ENCODE measurements around the gene NEXN. TPM values are rescaled to one million over a fixed set of nuclear protein-coding genes. Genes with fewer than 3 reads are reported as not detected.

Gene NEXN
- polyA plus RNA-seq, 1 of the 3 experiments (the other 2 are of a cell fraction): 3.6 TPM

DNA sequence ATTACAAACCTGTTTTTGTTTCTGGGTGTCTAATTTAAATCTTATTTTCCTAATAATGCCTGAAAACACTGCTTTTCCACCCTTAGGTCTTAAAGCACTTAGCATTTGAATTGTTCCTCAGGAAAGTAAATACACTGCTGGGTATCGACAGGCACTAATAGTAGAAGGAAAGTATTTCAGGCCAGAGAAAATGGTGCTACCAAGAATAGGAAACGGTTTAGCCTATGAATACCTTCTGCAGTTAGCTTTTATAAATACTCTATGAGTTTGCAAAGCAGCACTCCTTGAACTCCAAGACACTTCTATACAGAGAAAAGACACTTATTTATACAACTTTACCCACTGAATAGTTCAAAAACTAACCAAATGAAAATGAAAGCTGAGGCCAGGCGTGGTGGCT is 83.7 kb downstream of the NEXN start:
- TF ChIP-seq SIN3A (IDR thresholded peaks at IDR 0.05; ENCODE audit: borderline replicate concordance, low read depth, low read length) (no peak), YY1 (IDR thresholded peaks at IDR 0.05; ENCODE audit: low read depth) (no peak), IRF3 (IDR thresholded peaks at IDR 0.05; ENCODE audit: low read depth, low read length) (no peak), TCF12 (IDR thresholded peaks at IDR 0.05) (no peak), GABPA (IDR thresholded peaks at IDR 0.05; ENCODE audit: low read depth) (no peak), FOXM1 (IDR thresholded peaks at IDR 0.05; ENCODE audit: low read depth) (no peak)
- TF ChIP-seq, protein P1, sequence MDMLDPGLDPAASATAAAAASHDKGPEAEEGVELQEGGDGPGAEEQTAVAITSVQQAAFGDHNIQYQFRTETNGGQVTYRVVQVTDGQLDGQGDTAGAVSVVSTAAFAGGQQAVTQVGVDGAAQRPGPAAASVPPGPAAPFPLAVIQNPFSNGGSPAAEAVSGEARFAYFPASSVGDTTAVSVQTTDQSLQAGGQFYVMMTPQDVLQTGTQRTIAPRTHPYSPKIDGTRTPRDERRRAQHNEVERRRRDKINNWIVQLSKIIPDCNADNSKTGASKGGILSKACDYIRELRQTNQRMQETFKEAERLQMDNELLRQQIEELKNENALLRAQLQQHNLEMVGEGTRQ (IDR thresholded peaks at IDR 0.05; ENCODE audit: borderline replicate concordance, low read depth, low read length): no peak
- Histone ChIP-seq H4K20me1 (ENCODE audit: insufficient read depth) (peaks cover 94% of the 10 kb centered on the region), H3K4me1 (ENCODE audit: control insufficient read depth in 1 of 2, insufficient read depth in 2 of 2, low read depth in 1 of 2, low read length in 1 of 2) (peaks cover 5 to 18% of the 10 kb centered on the region in 2 experiments), H3K27ac (ENCODE audit: low read depth in 2 of 2, low read length in 1 of 2) (no peak overlapping the region), H2AFZ (ENCODE audit: low read depth) (no peak overlapping the region), H3K4me3 (ENCODE audit: low read depth in 2 of 2, low read length in 1 of 2) (no peak overlapping the region), H3K27me3 (ENCODE audit: insufficient read depth) (no peaks in the 10 kb centered on the region), H3K9me3 (no peaks in the 10 kb centered on the region), H3K36me3 (replicated peaks in 1 of 2; ENCODE audit: control insufficient read depth in 1 of 2, insufficient read depth in 2 of 2, low read length in 1 of 2) (peaks cover 46 to 86% of the 10 kb centered on the region in 2 experiments), H3K9ac (no peak overlapping the region), H3K9me2 (no peaks in the 10 kb centered on the region), H3K4me2 (no peak overlapping the region), H3K79me2 (ENCODE audit: insufficient read depth) (peaks cover 100% of the 10 kb centered on the region), H3F3A (replicated peaks; ENCODE audit: insufficient read depth) (peaks cover 15% of the 10 kb centered on the region)
- POLR2A ChIA-PET: no interaction called here
- DNase-seq: no peak
- 97% methylated on average over 3 of the region's 3 CpGs for WGBS (ENCODE audit: low lambda C conversion rate)
- CTCF ChIA-PET: no interaction called here

GRCh38 chr1:77975386-77975785 is 87.0 kb downstream of the NEXN start:
- Histone ChIP-seq H3K4me1 (ENCODE audit: control insufficient read depth in 1 of 2, insufficient read depth in 2 of 2, low read depth in 1 of 2, low read length in 1 of 2) (peaks cover 5 to 18% of the 10 kb centered on the region in 2 experiments), H3K27me3 (ENCODE audit: insufficient read depth) (no peaks in the 10 kb centered on the region), H4K20me1 (ENCODE audit: insufficient read depth) (peaks cover 77% of the 10 kb centered on the region), H3K4me3 (ENCODE audit: low read depth in 2 of 2, low read length in 1 of 2) (peak overlapping the region; percentile 88 to 91; a peak in 3 of 4 replicates), H3K9me3 (no peaks in the 10 kb centered on the region), H3K79me2 (ENCODE audit: insufficient read depth) (peaks cover 95% of the 10 kb centered on the region), H3F3A (replicated peaks; ENCODE audit: insufficient read depth) (peaks cover 27% of the 10 kb centered on the region), H3K4me2 (peak overlapping the region; percentile 87), H3K9me2 (no peaks in the 10 kb centered on the region), H3K36me3 (replicated peaks in 1 of 2; ENCODE audit: control insufficient read depth in 1 of 2, insufficient read depth in 2 of 2, low read length in 1 of 2) (peaks cover 15 to 60% of the 10 kb centered on the region in 2 experiments), H3K9ac (peak overlapping the region; percentile 100; the same call in 1 of the 2 replicates), H2AFZ (ENCODE audit: low read depth) (no peak overlapping the region), H3K27ac (ENCODE audit: low read depth in 2 of 2, low read length in 1 of 2) (peak overlapping the region in 1 of 2 experiments; percentile 99; a peak in 2 of 4 replicates)
- ChIA-PET POLR2A (no interaction called here), CTCF (interaction anchor here (0.7 to 1.0 kb wide), 3 partner anchors 9 to 1746 kb away, joined by 3 to 4 read pairs (median 3); no protein-coding TSS in a partner anchor)
- TF ChIP-seq GATA2 (CRISPR knock-in tag; IDR thresholded peaks at IDR 0.05): no peak
- peak; percentile 2; the same call in 1 of the 2 replicates for TF ChIP-seq FOSL2 (IDR thresholded peaks at IDR 0.05; ENCODE audit: borderline replicate concordance, low read depth)
- no peak for TF ChIP-seq SIN3A (IDR thresholded peaks at IDR 0.05; ENCODE audit: borderline replicate concordance, low read depth, low read length)
- no peak for DNase-seq
- 18% methylated on average over 4 of the region's 4 CpGs for WGBS (ENCODE audit: low lambda C conversion rate)
